ENCODE measurements around the gene ARL2. TPM values are rescaled to one million over a fixed set of nuclear protein-coding genes. Genes with fewer than 3 reads are reported as not detected.

Gene ARL2
- 96.6 and 115 TPM in 2 replicates for total RNA-seq (2014; rRNA removed; shearing (Covaris generic))
- 143 and 155 TPM in 2 replicates for polyA plus RNA-seq (2016; fragmentation: Nextera tagmentation; extraction: Ambion mirVana)

- Histone ChIP-seq H3K36me3 (ENCODE audit: low read depth) (no peaks in the 10 kb centered on the region), H3K79me2 (ENCODE audit: insufficient read depth) (peaks cover 18% of the 10 kb centered on the region), H3K9me2 (ENCODE audit: insufficient read depth) (no peaks in the 10 kb centered on the region), H3K27me3 (replicated peaks; ENCODE audit: insufficient read depth) (no peaks in the 10 kb centered on the region), H2AFZ (peak within 1 kb of the TSS; percentile 97), H4K20me1 (ENCODE audit: insufficient read depth) (no peaks in the 10 kb centered on the region), H3K27ac (peak within 1 kb of the TSS; percentile 97), H3K9ac (peak within 1 kb of the TSS; percentile 96), H3K9me3 (ENCODE audit: low read depth) (no peaks in the 10 kb centered on the region), H3K4me1 (ENCODE audit: insufficient read depth) (peaks cover 6% of the 10 kb centered on the region; the same call in 1 of the 2 replicates), H3F3A (ENCODE audit: insufficient read depth) (0 out of 2 replicates have a peak, but pooled peaks cover 3% of the 10 kb centered on the region), H3K4me3 (peak within 1 kb of the TSS; percentile 83), H3K4me2 (ENCODE audit: unreplicated experiment) (peak within 1 kb of the TSS; percentile 96)
- 1 to 2% methylated on average over 83 to 89 of the region's 96 CpGs for WGBS, 2 experiments (ENCODE audit: low coverage in 1 of 2, low lambda C conversion rate in 2 of 2, missing lambda C conversion rate in 2 of 2)
- in situ Hi-C loops (cut with MboI), result no loop called here
- peak; percentile 95 for DNase-seq
- TF ChIP-seq EZH2 (IDR thresholded peaks at IDR 0.05; ENCODE audit: insufficient read depth, poor library complexity, severe bottlenecking) (no peak), EZH2phosphoT487 (IDR thresholded peaks at IDR 0.05; ENCODE audit: insufficient read depth, low read depth) (no peak)
These were observed at the start of gene ARL2 for GRCh38 chr11:65013888-65014725. Gene ARL2 (plus strand): TSS chr11:65014160. CDS start chr11:65014208, 48 bp downstream.

GRCh38 chr11:64967375-64967774 is 46.6 kb upstream of the ARL2 start:
- no peaks in the 10 kb centered on the region for H3K36me3 ChIP-seq (ENCODE audit: low read depth)
- H3K27ac ChIP-seq, result no peak overlapping the region

GRCh38 chr11:64969209-64969608 is 44.8 kb upstream of the ARL2 start:
- peak; percentile 61 for DNase-seq
- no peak overlapping the region for H3K4me2 ChIP-seq (ENCODE audit: unreplicated experiment)
- no peaks in the 10 kb centered on the region for H3K9me3 ChIP-seq (ENCODE audit: low read depth)
- no peaks in the 10 kb centered on the region for H3F3A ChIP-seq (ENCODE audit: insufficient read depth)
- no peak overlapping the region for H3K27ac ChIP-seq
- no peaks in the 10 kb centered on the region for H3K79me2 ChIP-seq (ENCODE audit: insufficient read depth)
- no peak overlapping the region for H3K9ac ChIP-seq
- no peak overlapping the region for H3K4me3 ChIP-seq
- no peak overlapping the region; the same call in 1 of the 2 replicates for H2AFZ ChIP-seq
- no peaks in the 10 kb centered on the region; the same call in 1 of the 2 replicates for H3K27me3 ChIP-seq (replicated peaks; ENCODE audit: insufficient read depth)
- no peaks in the 10 kb centered on the region for H4K20me1 ChIP-seq (ENCODE audit: insufficient read depth)
- TF ChIP-seq EZH2 (IDR thresholded peaks at IDR 0.05; ENCODE audit: insufficient read depth, poor library complexity, severe bottlenecking) (no peak), EZH2phosphoT487 (IDR thresholded peaks at IDR 0.05; ENCODE audit: insufficient read depth, low read depth) (no peak)
- 26 to 27% methylated on average over 5 of the region's 5 CpGs for WGBS, 2 experiments (ENCODE audit: low coverage in 1 of 2, low lambda C conversion rate in 2 of 2, missing lambda C conversion rate in 2 of 2)
- H3K9me2 ChIP-seq (ENCODE audit: insufficient read depth), result no peaks in the 10 kb centered on the region
- H3K36me3 ChIP-seq (ENCODE audit: low read depth), result no peaks in the 10 kb centered on the region
- H3K4me1 ChIP-seq (ENCODE audit: insufficient read depth), result no peaks in the 10 kb centered on the region; the same call in 1 of the 2 replicates
- in situ Hi-C loops (cut with MboI), result no loop called here

More at GRCh38 chr11:64967375-64967774, 46.6 kb upstream of the ARL2 start:
- WGBS, 2 experiments (ENCODE audit: low coverage in 1 of 2, low lambda C conversion rate in 2 of 2, missing lambda C conversion rate in 2 of 2), result 86 to 100% methylated on average over 3 of the region's 3 CpGs
- Histone ChIP-seq H3K4me3 (no peak overlapping the region), H3K9me3 (ENCODE audit: low read depth) (no peaks in the 10 kb centered on the region), H3K9me2 (ENCODE audit: insufficient read depth) (no peaks in the 10 kb centered on the region), H3K9ac (no peak overlapping the region), H3K4me1 (ENCODE audit: insufficient read depth) (no peaks in the 10 kb centered on the region; the same call in 1 of the 2 replicates), H3K79me2 (ENCODE audit: insufficient read depth) (no peaks in the 10 kb centered on the region), H3K27me3 (replicated peaks; ENCODE audit: insufficient read depth) (0 out of 2 replicates have a peak, but pooled peaks cover 7% of the 10 kb centered on the region), H2AFZ (no peak overlapping the region), H3K4me2 (ENCODE audit: unreplicated experiment) (no peak overlapping the region), H3F3A (ENCODE audit: insufficient read depth) (no peaks in the 10 kb centered on the region), H4K20me1 (ENCODE audit: insufficient read depth) (no peaks in the 10 kb centered on the region)
- in situ Hi-C loops (cut with MboI), result no loop called here
- TF ChIP-seq EZH2 (IDR thresholded peaks at IDR 0.05; ENCODE audit: insufficient read depth, poor library complexity, severe bottlenecking) (no peak), EZH2phosphoT487 (IDR thresholded peaks at IDR 0.05; ENCODE audit: insufficient read depth, low read depth) (no peak)
- DNase-seq, result no peak

GRCh38 chr11:64970731-64971151 is 43.2 kb upstream of the ARL2 start:
- Histone ChIP-seq H3K4me1 (ENCODE audit: insufficient read depth) (no peaks in the 10 kb centered on the region; the same call in 1 of the 2 replicates), H2AFZ (no peak overlapping the region), H3K27ac (no peak overlapping the region), H3K9me2 (ENCODE audit: insufficient read depth) (no peaks in the 10 kb centered on the region), H3K4me3 (no peak overlapping the region), H4K20me1 (ENCODE audit: insufficient read depth) (no peaks in the 10 kb centered on the region), H3K4me2 (ENCODE audit: unreplicated experiment) (no peak overlapping the region), H3F3A (ENCODE audit: insufficient read depth) (no peaks in the 10 kb centered on the region), H3K9ac (no peak overlapping the region), H3K79me2 (ENCODE audit: insufficient read depth) (no peaks in the 10 kb centered on the region), H3K9me3 (ENCODE audit: low read depth) (no peaks in the 10 kb centered on the region), H3K27me3 (replicated peaks; ENCODE audit: insufficient read depth) (no peaks in the 10 kb centered on the region; the same call in 1 of the 2 replicates), H3K36me3 (ENCODE audit: low read depth) (no peaks in the 10 kb centered on the region)
- in situ Hi-C loops (cut with MboI), result no loop called here
- 82 to 86% methylated on average over 8 of the region's 8 CpGs for WGBS, 2 experiments (ENCODE audit: low coverage in 1 of 2, low lambda C conversion rate in 2 of 2, missing lambda C conversion rate in 2 of 2)
- TF ChIP-seq EZH2 (IDR thresholded peaks at IDR 0.05; ENCODE audit: insufficient read depth, poor library complexity, severe bottlenecking) (no peak), EZH2phosphoT487 (IDR thresholded peaks at IDR 0.05; ENCODE audit: insufficient read depth, low read depth) (no peak)
- no peak for DNase-seq
